ENCODE results near the gene BMERB1. TPM values are rescaled to one million over a fixed set of nuclear protein-coding genes. Genes with fewer than 3 reads are reported as not detected.

BMERB1 gene
- total RNA-seq, 2 experiments from 2014 or later = 0.85 to 0.98 TPM

- no peaks in the 10 kb centered on the region for H3K27me3 Mint-ChIP-seq
- H3K27ac Mint-ChIP-seq = no peak overlapping the region
- no peaks in the 10 kb centered on the region for H3K9me3 ChIP-seq (ENCODE audit: control insufficient read depth in 1 of 2, insufficient read depth in 1 of 2, low read length in 2 of 2)
- ChIA-PET CTCF (no interaction called here), POLR2A (no interaction called here)
- no peaks in the 10 kb centered on the region for H3K27me3 ChIP-seq (ENCODE audit: control insufficient read depth in 1 of 2, insufficient read depth in 2 of 2, low read length in 2 of 2)
- ATAC-seq (ENCODE audit: poor library complexity) (no peak), DNase-seq (no peak)
- TF ChIP-seq CTCF (IDR thresholded peaks at IDR 0.05) = no peak
- no peaks in the 10 kb centered on the region for H3K4me1 ChIP-seq (ENCODE audit: insufficient read depth, low read length)
- no peaks in the 10 kb centered on the region for H3K36me3 Mint-ChIP-seq (ENCODE audit: low read depth)
- H3K4me3 Mint-ChIP-seq = no peak overlapping the region
- no peak overlapping the region for H3K27ac ChIP-seq (ENCODE audit: low read depth in 1 of 2, low read length in 2 of 2)
- no peaks in the 10 kb centered on the region for H3K4me1 Mint-ChIP-seq (ENCODE audit: low read depth)
- no peaks in the 10 kb centered on the region for H3K36me3 ChIP-seq (ENCODE audit: insufficient read depth, low read length)
- no peaks in the 10 kb centered on the region for H3K9me3 Mint-ChIP-seq
- no peak overlapping the region for H3K4me3 ChIP-seq (ENCODE audit: low read length)
- intact Hi-C loops (cut with DNase I, micrococcal nuclease) = no loop called here
These were observed 122.9 kb downstream of the BMERB1 start for GRCh38 chr16:15557258-15557657.

- no peaks in the 10 kb centered on the region for H3K9me3 ChIP-seq (ENCODE audit: control insufficient read depth in 1 of 2, insufficient read depth in 1 of 2, low read length in 2 of 2)
- ChIA-PET POLR2A (interaction anchor here (0.8 to 0.9 kb wide), 2 partner anchors 34 to 39 kb away, joined by 3 read pairs; no protein-coding TSS in a partner anchor), CTCF (interaction anchor here (0.7 kb wide), 1 partner anchor 94 kb away, joined by 3 read pairs; no protein-coding TSS in a partner anchor)
- H3K36me3 Mint-ChIP-seq (ENCODE audit: low read depth) = no peaks in the 10 kb centered on the region
- no peak overlapping the region for H3K27ac ChIP-seq (ENCODE audit: low read depth in 1 of 2, low read length in 2 of 2)
- DNase-seq (no peak), ATAC-seq (ENCODE audit: poor library complexity) (no peak)
- H3K4me3 ChIP-seq (ENCODE audit: low read length) = no peak overlapping the region
- intact Hi-C loops (cut with DNase I, micrococcal nuclease) = no loop called here
- peaks cover 2% of the 10 kb centered on the region for H3K9me3 Mint-ChIP-seq
- no peaks in the 10 kb centered on the region for H3K36me3 ChIP-seq (ENCODE audit: insufficient read depth, low read length)
- no peak overlapping the region for H3K4me3 Mint-ChIP-seq
- H3K27me3 ChIP-seq (ENCODE audit: control insufficient read depth in 1 of 2, insufficient read depth in 2 of 2, low read length in 2 of 2) = no peaks in the 10 kb centered on the region
- no peak for TF ChIP-seq CTCF (IDR thresholded peaks at IDR 0.05)
- no peaks in the 10 kb centered on the region for H3K4me1 Mint-ChIP-seq (ENCODE audit: low read depth)
- H3K27ac Mint-ChIP-seq = no peak overlapping the region
- no peaks in the 10 kb centered on the region for H3K4me1 ChIP-seq (ENCODE audit: insufficient read depth, low read length)
- H3K27me3 Mint-ChIP-seq = no peaks in the 10 kb centered on the region
These were observed 124.8 kb downstream of the BMERB1 start for GRCh38 chr16:15559176-15559575.

- H3K36me3 Mint-ChIP-seq (ENCODE audit: low read depth) = no peaks in the 10 kb centered on the region
- H3K4me1 ChIP-seq (ENCODE audit: insufficient read depth, low read length) = no peaks in the 10 kb centered on the region
- no peaks in the 10 kb centered on the region for H3K36me3 ChIP-seq (ENCODE audit: insufficient read depth, low read length)
- H3K4me3 ChIP-seq (ENCODE audit: low read length) = no peak overlapping the region
- intact Hi-C loops (cut with DNase I, micrococcal nuclease) = loop anchor here in 1 of 2 experiments (2.0 kb wide), 1 partner anchor 16 kb away; no protein-coding TSS in a partner anchor
- no peak overlapping the region for H3K27ac ChIP-seq (ENCODE audit: low read depth in 1 of 2, low read length in 2 of 2)
- ChIA-PET CTCF (no interaction called here), POLR2A (interaction anchor here (0.7 kb wide), 1 partner anchor 108 kb away, joined by 3 read pairs; no protein-coding TSS in a partner anchor)
- H3K27me3 ChIP-seq (ENCODE audit: control insufficient read depth in 1 of 2, insufficient read depth in 2 of 2, low read length in 2 of 2) = no peaks in the 10 kb centered on the region
- DNase-seq (no peak), ATAC-seq (ENCODE audit: poor library complexity) (no peak)
- no peak overlapping the region for H3K4me3 Mint-ChIP-seq
- H3K9me3 Mint-ChIP-seq = peaks cover 2% of the 10 kb centered on the region
- H3K9me3 ChIP-seq (ENCODE audit: control insufficient read depth in 1 of 2, insufficient read depth in 1 of 2, low read length in 2 of 2) = no peaks in the 10 kb centered on the region
- H3K27me3 Mint-ChIP-seq = no peaks in the 10 kb centered on the region
- TF ChIP-seq CTCF (IDR thresholded peaks at IDR 0.05) = no peak
- H3K4me1 Mint-ChIP-seq (ENCODE audit: low read depth) = no peaks in the 10 kb centered on the region
- H3K27ac Mint-ChIP-seq = no peak overlapping the region
These were observed 130.4 kb downstream of the BMERB1 start for GRCh38 chr16:15564604-15565339.
